GM18526 (cell line): ENCODE results near the gene ACTMAP.

Source experiments
- POLR2A ChIP-seq: IDR thresholded peaks from 3 replicates; pipeline ENCODE4 v1.6.1; 2011; ENCODE audit not compliant: insufficient read length; ENCODE audit errors: extremely low read depth

Gene ACTMAP

GRCh38 chr19:40714441-40715299 is 35.6 kb downstream of the ACTMAP start:
- TF ChIP-seq POLR2A, result no peak

GRCh38 chr19:40713939-40714338 is 36.3 kb downstream of the ACTMAP start:
- TF ChIP-seq POLR2A, result no peak

DNA sequence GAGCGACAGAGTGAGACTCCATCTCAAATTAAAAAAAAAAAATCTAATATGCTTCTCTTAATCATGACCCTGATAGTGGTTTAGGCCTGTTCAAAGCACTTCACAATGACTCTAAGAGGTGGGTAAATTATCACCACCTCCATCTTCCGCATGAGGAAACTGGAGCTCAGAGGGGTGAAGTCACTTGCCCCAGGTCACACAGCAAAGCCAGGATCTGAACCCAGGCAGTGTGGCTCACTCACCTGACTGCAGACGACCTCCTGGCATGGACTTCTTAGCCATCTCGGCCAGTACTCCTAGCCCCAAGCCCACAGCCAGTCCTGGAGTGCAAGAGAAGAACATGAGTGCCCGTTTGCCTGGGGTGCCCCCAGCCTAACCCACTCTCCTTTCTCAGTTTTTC is 40.5 kb downstream of the ACTMAP start:
- no peak for TF ChIP-seq POLR2A

DNA sequence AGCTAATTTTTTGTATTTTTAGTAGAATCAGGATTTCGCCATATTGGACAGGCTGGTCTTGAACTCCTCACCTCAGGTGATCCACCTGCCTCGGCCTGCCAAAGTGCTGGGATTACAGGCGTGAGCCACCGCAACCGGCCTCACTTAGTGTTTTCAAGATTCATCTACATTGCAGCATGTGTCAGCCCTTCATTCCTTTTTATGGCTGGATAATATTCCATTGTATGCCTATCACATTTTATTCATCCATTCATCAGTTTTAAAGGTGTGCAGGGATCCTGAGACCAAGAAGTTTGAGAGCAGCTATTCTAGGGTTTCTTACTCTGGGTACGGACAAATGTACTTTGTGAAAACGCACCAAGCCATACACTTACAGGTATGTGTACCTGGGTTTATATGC is 42.7 kb downstream of the ACTMAP start:
- TF ChIP-seq POLR2A, result no peak

GRCh38 chr19:40705950-40706619 is 44.2 kb downstream of the ACTMAP start:
- TF ChIP-seq POLR2A, result no peak

- TF ChIP-seq POLR2A, result no peak
These were observed 45.0 kb downstream of the ACTMAP start for GRCh38 chr19:40705362-40705651.

DNA sequence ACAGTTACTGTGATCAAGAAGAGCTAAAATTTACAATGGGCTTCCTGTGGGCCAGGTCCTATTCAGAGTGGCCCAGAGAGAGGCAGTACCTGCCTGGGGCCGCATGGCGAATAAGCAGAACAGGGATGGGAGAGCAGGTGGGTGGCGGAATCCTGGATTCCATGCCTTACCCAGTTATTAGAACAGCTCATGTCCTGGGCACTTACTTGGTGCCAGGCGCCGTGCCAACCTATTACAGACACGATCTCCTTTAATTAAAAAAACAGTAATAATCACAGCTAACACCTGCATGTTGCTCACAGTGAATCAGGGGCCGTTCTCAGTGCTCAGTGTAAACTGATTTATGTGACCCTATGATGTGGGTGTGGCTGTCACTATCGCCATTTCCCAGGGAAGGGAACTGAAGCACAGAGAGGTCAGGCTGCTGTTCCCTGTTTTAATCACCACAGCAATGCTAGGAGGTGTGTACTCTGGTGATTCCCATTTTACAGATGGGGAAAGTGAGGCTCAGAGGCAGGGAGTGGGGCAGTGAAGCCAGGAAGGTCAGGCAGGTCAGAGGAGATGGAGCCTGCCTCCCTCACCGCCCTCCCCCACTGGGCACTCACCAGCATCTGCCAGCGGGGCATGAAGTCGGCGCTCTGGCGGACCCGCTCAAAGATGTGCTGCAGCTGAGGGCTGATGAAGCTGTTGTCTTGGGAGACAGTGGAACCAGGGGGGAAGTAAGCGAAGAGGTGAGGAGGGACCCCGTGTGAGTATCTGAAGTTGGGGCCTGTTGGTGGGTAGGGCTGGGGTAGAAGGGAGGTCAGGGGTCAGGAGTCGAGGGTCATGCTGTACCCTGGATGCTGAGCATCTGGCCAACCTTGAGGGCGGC is 45.6 kb downstream of the ACTMAP start:
- no peak for TF ChIP-seq POLR2A

DNA sequence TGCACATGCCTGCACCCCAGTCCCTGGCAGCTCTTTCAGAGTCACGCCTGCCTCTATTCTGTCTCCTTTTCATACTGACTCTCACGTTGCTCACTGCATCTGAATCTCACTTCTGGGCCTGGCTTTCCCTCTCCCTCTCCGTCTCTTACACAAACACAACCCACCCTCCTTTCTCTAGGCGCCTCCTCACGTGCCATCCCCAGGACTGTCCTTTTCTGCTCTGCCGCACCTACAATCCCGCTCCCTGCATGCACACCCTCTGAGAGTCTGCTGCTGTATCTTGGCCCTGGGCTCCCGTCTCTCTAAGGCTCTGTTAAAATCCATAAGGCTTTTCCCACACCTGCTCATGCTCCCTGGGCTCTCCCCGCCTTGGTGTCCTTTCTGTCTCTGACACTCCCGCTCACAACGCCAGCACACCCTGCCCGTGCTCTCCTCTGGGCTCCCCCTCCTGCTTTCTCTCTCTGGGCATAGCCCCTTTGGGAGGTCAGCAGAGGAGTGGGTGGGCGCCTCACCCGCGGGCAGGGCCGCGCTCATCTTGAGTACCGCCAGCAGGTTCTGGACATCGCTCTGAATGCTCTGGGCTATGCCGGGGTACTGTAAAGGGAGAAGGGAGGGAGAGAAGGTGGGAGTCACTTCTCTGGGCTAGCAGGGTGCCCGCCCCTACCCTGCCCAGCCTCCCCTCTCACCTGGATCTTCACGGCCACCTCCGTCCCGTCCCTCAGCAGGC is 47.1 kb downstream of the ACTMAP start:
- no peak for TF ChIP-seq POLR2A

DNA sequence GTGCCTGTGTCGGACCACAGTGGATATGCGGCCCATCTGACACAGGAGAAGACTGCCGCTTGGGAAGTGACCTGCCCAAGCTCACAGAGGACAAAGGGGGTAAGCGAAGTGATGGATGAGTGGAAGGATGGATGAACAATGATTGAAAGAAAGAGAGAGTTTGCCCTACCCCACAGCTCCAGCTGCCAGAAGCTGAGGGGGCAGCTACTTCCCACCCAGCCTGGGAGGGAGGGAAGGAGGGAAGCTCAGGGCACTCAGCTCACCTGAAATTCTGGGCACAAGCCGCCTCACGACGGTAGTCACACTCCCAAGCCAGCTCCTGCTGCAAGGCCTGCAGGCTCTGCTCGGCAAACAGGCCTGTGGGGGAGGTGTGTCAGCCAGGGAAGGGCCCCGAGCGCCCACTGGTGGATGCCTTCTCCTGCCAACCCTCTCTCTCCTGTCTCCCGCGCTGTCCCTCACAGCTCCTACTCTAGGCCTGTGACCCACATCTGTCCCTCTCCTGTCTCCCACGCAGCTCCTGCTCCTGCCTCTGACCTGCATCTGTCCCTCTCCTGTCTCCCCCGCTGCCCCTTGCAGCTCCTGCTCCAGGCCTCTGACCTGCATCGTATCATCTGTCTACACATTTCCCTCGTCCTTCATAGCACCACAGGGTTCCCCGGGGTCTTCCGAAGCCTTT is 47.8 kb downstream of the ACTMAP start:
- no peak for TF ChIP-seq POLR2A

DNA sequence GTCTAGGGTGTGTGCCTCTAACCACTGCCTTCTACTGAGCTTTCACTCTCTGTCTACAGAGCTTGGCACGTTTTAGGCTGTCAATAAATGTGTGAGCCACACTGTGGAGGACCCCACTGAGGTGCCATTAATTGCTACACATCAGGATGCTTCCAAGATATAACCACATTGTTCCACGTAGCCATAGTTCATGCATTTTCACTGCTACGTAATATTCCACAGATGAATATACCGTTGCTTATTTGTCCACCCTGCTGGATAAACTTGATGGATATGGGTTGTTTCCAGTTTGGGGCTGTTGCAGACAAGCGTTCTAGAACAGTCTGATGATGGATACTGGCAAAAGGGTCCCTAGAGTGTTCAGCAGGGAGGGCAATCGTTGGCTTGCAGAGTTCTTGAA is 48.5 kb downstream of the ACTMAP start:
- TF ChIP-seq POLR2A, result no peak

- no peak for TF ChIP-seq POLR2A
These were observed 50.2 kb downstream of the ACTMAP start for GRCh38 chr19:40700083-40700482.

- TF ChIP-seq POLR2A, result no peak
These were observed 53.3 kb downstream of the ACTMAP start for GRCh38 chr19:40697007-40697406.

- TF ChIP-seq POLR2A, result no peak
These were observed 54.4 kb downstream of the ACTMAP start for GRCh38 chr19:40695881-40696280.

DNA sequence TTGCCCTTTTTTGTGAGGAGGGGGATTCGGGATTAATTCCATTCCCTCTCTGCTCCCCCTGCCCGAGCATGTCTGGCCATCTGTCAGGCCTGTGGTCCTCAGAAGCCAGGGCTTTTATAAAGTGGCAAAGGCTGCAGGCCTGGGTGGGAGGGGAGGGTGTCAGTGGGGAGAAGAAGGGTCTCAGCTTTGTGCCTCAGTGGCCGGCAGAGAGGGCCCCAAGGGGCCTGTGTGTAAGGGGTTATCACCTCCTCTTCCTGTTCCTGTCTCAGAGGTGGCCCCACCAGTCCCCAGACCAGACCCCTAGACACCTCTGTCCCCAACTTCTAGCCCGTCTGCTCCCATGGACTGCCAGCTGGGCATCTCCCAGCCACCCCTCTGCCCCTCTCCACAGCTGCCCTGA is 56.4 kb downstream of the ACTMAP start:
- no peak for TF ChIP-seq POLR2A

- TF ChIP-seq POLR2A, result no peak
These were observed 57.0 kb downstream of the ACTMAP start for GRCh38 chr19:40693150-40693788.

- TF ChIP-seq POLR2A, result no peak
These were observed 58.1 kb downstream of the ACTMAP start for GRCh38 chr19:40692212-40692551.
